ENCODE results near the gene RERE.
"Not testable (repeated sequence)": the region's sequence is repeated elsewhere in the genome, so short reads cannot be mapped to it uniquely, and the experiment has no call there.

GRCh38 chr1:8726801-8727186 is 90.6 kb downstream of the RERE start:
- TF ChIP-seq POLR2A (IDR thresholded peaks at IDR 0.05; ENCODE audit: borderline replicate concordance, extremely low read depth, insufficient read depth, insufficient read length); CTCF (IDR thresholded peaks at IDR 0.05 in 2 of 3, conservative IDR thresholded peaks at IDR 0.05 in 1 of 3; ENCODE audit: borderline replicate concordance in 1 of 3, insufficient read depth in 1 of 3, low read depth in 2 of 3, low read length in 2 of 3); RAD21 (IDR thresholded peaks at IDR 0.05; ENCODE audit: low read depth); EZH2 (IDR thresholded peaks at IDR 0.05); SIN3A (IDR thresholded peaks at IDR 0.05; ENCODE audit: low read depth); YY1 (IDR thresholded peaks at IDR 0.05; ENCODE audit: extremely low read depth, insufficient replicate concordance, low read depth, low read length); POLR2AphosphoS5 (IDR thresholded peaks at IDR 0.05; ENCODE audit: low read depth, low read length); MAX (IDR thresholded peaks at IDR 0.05); REST (IDR thresholded peaks at IDR 0.05; ENCODE audit: low read depth); EZH2phosphoT487 (IDR thresholded peaks at IDR 0.05; ENCODE audit: borderline replicate concordance); ZBTB33 (IDR thresholded peaks at IDR 0.05; ENCODE audit: extremely low read depth, insufficient replicate concordance, low read length); SP1 (IDR thresholded peaks at IDR 0.05; ENCODE audit: low read depth); FOSL1 (IDR thresholded peaks at IDR 0.05; ENCODE audit: low read depth); CEBPB (IDR thresholded peaks at IDR 0.05; ENCODE audit: low read depth): not testable (repeated sequence)
